RPMI8226 (cell line): ENCODE measurements around the gene LIMA1.
"Not testable (repeated sequence)": the region's sequence is repeated elsewhere in the genome, so short reads cannot be mapped to it uniquely, and the experiment has no call there.

Experiments used
- DNase-seq: peaks from one replicate; pipeline ENCODE4 v3.0.0-alpha.2; 2015

The LIMA1 gene

DNA sequence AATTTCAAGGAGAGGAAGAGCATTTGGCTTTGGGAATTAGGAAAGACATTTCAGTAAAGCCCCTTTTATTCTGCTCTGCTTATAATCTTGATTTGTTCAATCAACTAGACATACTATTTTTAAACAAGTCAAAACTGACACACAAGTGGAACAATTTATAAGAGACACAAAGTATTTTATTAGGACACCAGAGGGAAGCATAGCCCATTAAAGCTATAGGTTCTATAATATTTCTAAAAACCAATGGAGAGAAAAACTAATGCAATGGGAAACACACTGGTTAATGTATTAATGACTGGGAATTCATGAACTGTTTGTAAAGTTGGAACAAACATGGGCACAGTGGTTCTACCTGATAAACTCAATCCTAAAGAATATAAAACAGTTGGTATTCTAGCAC lies 100.9 kb downstream of the LIMA1 start:
- no peak for DNase-seq

DNA sequence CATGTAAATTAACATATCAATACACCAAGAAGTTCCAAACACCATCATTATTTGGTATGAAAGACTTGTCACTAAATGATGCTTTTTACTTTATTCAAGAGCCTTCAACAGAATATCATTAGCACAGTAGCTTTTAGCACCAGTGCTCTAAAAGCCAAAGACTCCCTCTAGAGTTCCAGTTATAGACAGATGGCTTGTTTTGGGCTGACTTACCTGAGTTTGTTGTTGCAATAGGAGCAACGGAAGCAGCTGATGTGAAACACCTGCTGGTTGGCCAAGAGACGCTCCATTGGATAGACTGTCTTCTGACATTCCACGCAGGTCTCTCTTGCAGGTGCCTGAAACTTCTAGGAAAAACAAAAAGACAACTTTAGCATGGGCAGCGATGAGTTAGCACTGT lies 101.6 kb downstream of the LIMA1 start:
- peak; percentile 43 for DNase-seq

DNA sequence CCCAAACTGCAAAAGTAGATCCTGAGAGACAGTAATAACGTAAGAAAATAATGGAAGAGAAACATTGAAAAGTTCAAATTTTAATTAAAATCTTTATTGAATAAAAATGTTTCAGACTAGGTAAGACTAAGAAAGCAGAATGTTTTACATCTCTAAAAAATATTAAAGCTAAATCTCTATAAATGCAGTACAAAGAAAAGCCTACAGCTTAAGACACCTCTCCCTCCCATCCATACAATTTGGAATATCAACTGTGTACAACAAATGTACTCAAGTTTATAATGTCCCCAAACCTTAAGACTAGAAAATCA lies 107.6 kb downstream of the LIMA1 start:
- no peak for DNase-seq

DNA sequence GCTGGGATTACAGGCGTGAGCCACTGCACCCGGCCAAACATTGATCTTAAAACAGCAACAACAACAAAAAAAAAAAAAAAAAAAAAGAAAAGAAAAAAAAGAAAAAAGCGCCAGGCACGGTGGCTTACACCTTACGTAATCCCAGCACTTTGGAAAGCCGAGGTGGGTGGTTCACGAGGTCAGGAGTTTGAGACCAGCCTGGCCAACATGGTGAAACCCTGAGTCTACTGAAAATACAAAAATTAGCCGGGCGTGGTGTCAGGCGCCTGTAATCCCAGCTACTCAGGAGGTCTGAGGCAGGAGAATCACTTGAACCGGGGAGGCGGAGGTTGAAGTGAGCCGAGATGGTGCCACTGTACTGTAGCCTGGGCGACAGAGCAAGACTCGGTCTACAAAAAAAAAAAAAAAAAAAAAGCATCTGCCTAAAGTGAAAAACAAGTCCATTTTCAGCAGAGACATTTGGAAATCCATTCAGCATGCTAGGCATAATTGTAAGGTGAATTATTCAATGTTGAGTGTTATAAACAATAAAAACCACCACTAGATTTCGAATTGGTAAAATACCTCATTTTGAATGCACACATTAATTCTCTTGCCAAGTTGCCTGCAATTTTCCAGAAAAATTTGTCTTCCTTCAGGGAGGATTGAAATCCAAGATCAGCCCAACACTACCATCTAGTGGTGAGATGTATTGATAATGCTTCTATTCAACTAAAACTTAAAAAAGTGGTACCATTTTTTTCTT lies 108.2 kb downstream of the LIMA1 start:
- DNase-seq, result peak; percentile 65

- DNase-seq, result peak; percentile 98
Measured at GRCh38 chr12:50167049-50167828, 116.1 kb downstream of the LIMA1 start, which contains the start of gene CERS5. Gene CERS5 (minus strand): TSS chr12:50167369. CDS start chr12:50167297, 72 bp downstream.

GRCh38 chr12:50166799-50167048 lies 116.6 kb downstream of the LIMA1 start:
- no peak for DNase-seq

DNA sequence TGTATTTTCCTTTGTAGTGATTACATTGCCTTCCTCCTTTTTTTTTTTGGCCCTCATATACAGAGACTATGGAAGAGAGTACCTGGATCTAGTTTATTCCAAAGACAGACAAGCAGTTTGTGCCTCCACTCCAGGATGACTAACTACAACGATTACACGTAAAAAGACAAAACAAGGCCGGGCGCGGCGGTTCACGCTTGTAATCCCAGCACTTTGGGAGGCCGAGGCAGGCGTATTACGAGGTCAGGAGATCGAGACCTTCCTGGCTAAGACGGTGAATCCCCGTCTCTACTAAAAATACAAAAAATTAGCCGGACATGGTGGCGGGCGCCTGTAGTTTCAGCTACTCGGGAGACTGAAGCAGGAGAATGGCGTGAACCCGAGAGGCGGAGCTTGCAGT lies 118.4 kb downstream of the LIMA1 start:
- no peak for DNase-seq

- DNase-seq, result no peak
Measured at GRCh38 chr12:50162230-50162629, 121.1 kb downstream of the LIMA1 start.

DNA sequence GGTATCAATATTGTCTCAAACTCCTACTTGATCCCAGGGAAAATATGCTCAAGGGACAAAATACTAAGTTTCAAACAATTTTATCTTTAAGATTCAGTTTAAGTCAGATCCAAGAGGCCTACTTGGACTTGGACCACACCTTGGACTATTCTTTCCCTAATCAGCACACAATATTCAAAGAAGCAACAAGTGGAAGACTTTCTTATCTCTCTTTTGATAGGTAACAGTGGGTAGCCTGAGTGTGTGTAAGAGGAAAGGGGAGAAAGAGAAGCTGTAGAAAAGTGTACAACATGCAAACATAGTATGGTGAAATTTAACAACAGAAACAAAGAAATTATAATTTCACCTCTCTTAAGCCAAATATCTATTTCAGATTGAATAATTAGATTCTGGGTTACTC lies 122.7 kb downstream of the LIMA1 start:
- DNase-seq, result no peak

- DNase-seq, result no peak
Measured at GRCh38 chr12:50157259-50157658, 126.1 kb downstream of the LIMA1 start.

GRCh38 chr12:50156641-50157040 lies 126.7 kb downstream of the LIMA1 start:
- DNase-seq, result no peak

GRCh38 chr12:50154947-50155346 lies 128.4 kb downstream of the LIMA1 start:
- not testable (repeated sequence) for DNase-seq

DNA sequence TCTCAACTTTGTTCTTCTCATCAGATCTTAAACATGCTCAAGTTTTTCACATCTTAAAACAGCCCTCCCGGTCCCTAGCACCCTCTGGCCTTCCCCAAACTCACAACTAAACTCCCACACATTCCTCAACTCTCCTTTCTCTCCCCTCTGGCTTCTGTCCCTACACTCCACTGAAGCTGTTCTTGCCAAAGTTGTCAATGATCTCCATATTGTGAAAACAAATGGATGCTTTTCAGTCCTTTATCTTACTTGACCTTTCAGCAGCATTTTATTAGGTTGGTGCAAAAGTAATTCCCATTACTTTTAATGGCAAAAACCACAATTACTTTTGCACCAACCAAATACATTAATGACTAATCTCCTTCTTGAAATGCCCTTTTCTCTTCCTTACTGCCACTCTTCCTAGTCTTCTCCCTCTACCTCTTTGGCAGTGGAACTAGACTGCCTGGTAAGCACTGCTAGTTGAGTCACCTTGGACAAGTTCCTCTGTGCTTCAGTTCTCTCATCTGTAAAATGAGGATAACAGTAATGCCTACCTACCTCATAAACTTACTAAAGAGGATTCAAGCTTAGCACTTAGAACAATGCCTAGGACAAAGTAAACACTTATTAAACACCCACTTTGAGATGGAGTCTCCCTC lies 132.2 kb downstream of the LIMA1 start:
- no peak for DNase-seq

GRCh38 chr12:50149311-50149710 lies 134.0 kb downstream of the LIMA1 start:
- DNase-seq, result no peak

GRCh38 chr12:50148011-50148410 lies 135.3 kb downstream of the LIMA1 start:
- DNase-seq, result not testable (repeated sequence)

- DNase-seq, result no peak
Measured at GRCh38 chr12:50147281-50147680, 136.0 kb downstream of the LIMA1 start.

GRCh38 chr12:50145439-50145838 lies 137.9 kb downstream of the LIMA1 start:
- no peak for DNase-seq

- DNase-seq, result no peak
Measured at GRCh38 chr12:50142993-50143392, 140.3 kb downstream of the LIMA1 start.

DNA sequence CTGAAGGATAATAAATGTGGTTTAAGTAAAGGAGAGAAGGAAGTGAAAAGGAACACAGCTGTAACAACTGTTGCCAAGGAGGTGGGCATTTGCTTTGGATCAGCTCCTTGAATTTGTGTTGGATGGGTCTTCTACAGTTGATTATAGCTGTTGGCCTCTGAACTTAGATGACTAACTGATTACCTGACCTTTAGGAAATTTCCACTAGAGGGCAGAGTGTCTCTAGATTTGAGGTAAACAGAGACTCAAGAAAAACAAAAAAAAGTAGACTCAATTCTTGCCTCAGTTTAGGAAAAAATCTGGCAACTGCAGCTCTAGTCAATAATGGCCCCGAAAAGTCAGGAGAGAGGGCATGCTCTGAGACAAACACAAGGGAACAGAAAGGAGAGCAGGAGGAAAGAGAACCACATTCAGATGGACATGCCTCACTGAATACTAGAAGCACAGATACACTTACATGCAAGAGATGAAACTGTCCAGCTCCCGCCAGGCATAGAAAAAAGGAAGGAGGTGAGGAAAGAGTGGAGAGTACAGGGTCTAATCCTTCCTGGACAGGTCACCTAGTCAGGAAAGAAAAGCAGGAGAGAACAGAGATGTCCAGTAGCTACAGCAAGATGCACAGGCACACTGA lies 150.7 kb downstream of the LIMA1 start:
- peak; percentile 58 for DNase-seq

GRCh38 chr12:50129290-50129689 lies 154.0 kb downstream of the LIMA1 start:
- DNase-seq, result no peak

DNA sequence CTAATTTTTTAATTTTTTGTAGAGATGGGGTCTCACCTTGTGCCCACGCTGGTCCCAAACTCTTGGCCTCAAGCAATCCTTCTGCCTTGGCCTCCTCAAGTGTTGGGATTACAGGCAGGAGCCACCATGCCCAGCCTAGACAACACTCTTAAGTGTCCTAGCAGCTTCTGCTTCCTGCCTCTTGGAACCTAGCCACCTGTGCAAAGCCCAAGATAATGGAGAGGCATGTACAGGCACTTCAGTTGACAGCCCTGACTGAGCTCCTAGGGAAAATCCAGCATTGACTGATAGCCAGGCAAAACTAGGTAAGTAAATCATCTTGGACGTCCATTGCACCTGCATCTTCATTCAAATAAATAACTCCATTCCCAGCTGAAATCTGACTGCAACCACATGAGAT lies 155.8 kb downstream of the LIMA1 start:
- no peak for DNase-seq
